Ascending aorta (tissue), 2 donors: Measurements from ENCODE around the gene GSTP1. TPM values are rescaled to one million over a fixed set of nuclear protein-coding genes. Genes with fewer than 3 reads are reported as not detected.
A peak's percentile ranks its signal among the peaks of the same experiment; 100 is the strongest.
"Not testable (repeated sequence)": the region's sequence is repeated elsewhere in the genome, so short reads cannot be mapped to it uniquely, and the experiment has no call there.

ENCODE experiments used
- DNase-seq, 2 donors: peaks; one replicate each; pipeline ENCODE4 v3.0.0-alpha.2; 2019; ENCODE audit warnings: low spot score in 2 of 2
- H3K27ac ChIP-seq, 2 donors: fragments of 200-600 bp; sonication (generic); one replicate each; pipeline ENCODE4 v1.5.1; 2016 to 2017; ENCODE audit warnings: mild to moderate bottlenecking in 1 of 2
- H3K27me3 ChIP-seq: fragments of 200-600 bp; sonication (generic); one replicate; pipeline ENCODE4 v1.5.1; 2017
- H3K36me3 ChIP-seq, 2 donors: fragments of 200-600 bp; sonication (generic); one replicate each; pipeline ENCODE4 v1.5.1; 2016
- H3K4me1 ChIP-seq, 2 donors: fragments of 200-600 bp; sonication (generic); one replicate each; pipeline ENCODE4 v1.5.1; 2016 to 2017; ENCODE audit warnings: mild to moderate bottlenecking in 1 of 2
- H3K4me3 ChIP-seq, 2 donors: fragments of 200-600 bp; sonication (generic); one replicate each; pipeline ENCODE4 v1.5.1; 2016 to 2017; ENCODE audit warnings: mild to moderate bottlenecking in 1 of 2
- H3K9me3 ChIP-seq, 2 donors: fragments of 200-600 bp; sonication (generic); one replicate each; pipeline ENCODE4 v1.5.1; 2016
- CTCF ChIP-seq, 3 experiments: fragments of 200-600 bp in 2 of 3; fragments of 450-650 bp in 1 of 3; sonication (generic) in 2 of 3; IDR thresholded peaks; one replicate each; pipeline ENCODE4 v1.5.1; 2016 to 2019; ENCODE audit warnings: antibody characterized with exemption in 3 of 3, mild to moderate bottlenecking in 1 of 3, moderate library complexity in 1 of 3
- intact Hi-C: fragments of 100-400 bp; cut with DNase I; formaldehyde crosslinking; loops from one replicate; pipeline ENCODE4 v1.15.1; 2023
- total RNA-seq: library from RNA; depleted of rRNA; stranded (reverse); fragments of >200 nt; gene quantifications from one replicate; pipeline ENCODE4 v1.1.0, GENCODE V29; 2016

The GSTP1 gene
- total RNA-seq, 1 donor from 2014 or later, result 1,335 TPM

- Histone ChIP-seq H3K4me3 (peak overlapping the region in 1 of 2 donors; percentile 45), H3K4me1 (peaks cover 0 to 26% of the 10 kb centered on the region in 2 donors), H3K36me3 (no peaks in the 10 kb centered on the region), H3K9me3 (no peaks in the 10 kb centered on the region), H3K27ac (peak overlapping the region; percentile 49 to 59), H3K27me3 (no peaks in the 10 kb centered on the region)
- DNase-seq, result peak in 1 of 2 donors; percentile 79
- TF ChIP-seq CTCF (IDR thresholded peaks at IDR 0.05), result no peak
- intact Hi-C loops, result loop anchor here (1.0 kb wide), 1 partner anchor 50 kb away; the partner anchor contains the start of gene CDK2AP2
Observed at GRCh38 chr11:67558084-67558772, 25.4 kb upstream of the GSTP1 start.

GRCh38 chr11:67561971-67562619, 21.5 kb upstream of the GSTP1 start:
- Histone ChIP-seq H3K27ac (peak overlapping the region; percentile 69 to 73), H3K27me3 (no peaks in the 10 kb centered on the region), H3K9me3 (no peaks in the 10 kb centered on the region), H3K36me3 (no peaks in the 10 kb centered on the region), H3K4me3 (no peak overlapping the region), H3K4me1 (peaks cover 0 to 37% of the 10 kb centered on the region in 2 donors)
- no peak for DNase-seq
- no peak for TF ChIP-seq CTCF (IDR thresholded peaks at IDR 0.05)
- intact Hi-C loops, result no loop called here

GRCh38 chr11:67562963-67563704, 20.5 kb upstream of the GSTP1 start:
- DNase-seq, result no peak
- no peak overlapping the region for H3K4me3 ChIP-seq
- H3K9me3 ChIP-seq, result no peaks in the 10 kb centered on the region
- intact Hi-C loops, result no loop called here
- peaks cover 0 to 35% of the 10 kb centered on the region in 2 donors for H3K4me1 ChIP-seq
- peak overlapping the region; percentile 69 to 73 for H3K27ac ChIP-seq
- H3K36me3 ChIP-seq, result no peaks in the 10 kb centered on the region
- TF ChIP-seq CTCF (IDR thresholded peaks at IDR 0.05), result no peak
- H3K27me3 ChIP-seq, result no peaks in the 10 kb centered on the region

- H3K27me3 ChIP-seq, intact Hi-C loops, H3K36me3 ChIP-seq, H3K9me3 ChIP-seq, H3K4me3 ChIP-seq: not testable (repeated sequence)
- peak in 1 of 2 donors; percentile 88 for DNase-seq
- H3K27ac ChIP-seq, result peak overlapping the region; percentile 69 to 73
- H3K4me1 ChIP-seq, result peaks cover 0 to 32% of the 10 kb centered on the region in 2 donors
Observed at GRCh38 chr11:67563705-67564114, 19.9 kb upstream of the GSTP1 start.

- H3K4me1 ChIP-seq, result peaks cover 0 to 26% of the 10 kb centered on the region in 2 donors
- H3K9me3 ChIP-seq, result no peaks in the 10 kb centered on the region
- no peak for TF ChIP-seq CTCF (IDR thresholded peaks at IDR 0.05)
- H3K36me3 ChIP-seq, result no peaks in the 10 kb centered on the region
- no peak overlapping the region for H3K4me3 ChIP-seq
- intact Hi-C loops, result no loop called here
- DNase-seq, result no peak
- H3K27ac ChIP-seq, result peak overlapping the region; percentile 69 to 73
- H3K27me3 ChIP-seq, result no peaks in the 10 kb centered on the region
Observed at GRCh38 chr11:67564230-67564629, 19.4 kb upstream of the GSTP1 start.

- no peak for TF ChIP-seq CTCF (IDR thresholded peaks at IDR 0.05)
- Histone ChIP-seq H3K27ac (no peak overlapping the region), H3K9me3 (no peaks in the 10 kb centered on the region), H3K4me3 (no peak overlapping the region), H3K27me3 (no peaks in the 10 kb centered on the region), H3K36me3 (no peaks in the 10 kb centered on the region), H3K4me1 (no peaks in the 10 kb centered on the region)
- intact Hi-C loops, result no loop called here
- no peak for DNase-seq
Observed at GRCh38 chr11:67571443-67571842, 12.2 kb upstream of the GSTP1 start.
